Measurements from ENCODE around the gene RUSF1.

DNA sequence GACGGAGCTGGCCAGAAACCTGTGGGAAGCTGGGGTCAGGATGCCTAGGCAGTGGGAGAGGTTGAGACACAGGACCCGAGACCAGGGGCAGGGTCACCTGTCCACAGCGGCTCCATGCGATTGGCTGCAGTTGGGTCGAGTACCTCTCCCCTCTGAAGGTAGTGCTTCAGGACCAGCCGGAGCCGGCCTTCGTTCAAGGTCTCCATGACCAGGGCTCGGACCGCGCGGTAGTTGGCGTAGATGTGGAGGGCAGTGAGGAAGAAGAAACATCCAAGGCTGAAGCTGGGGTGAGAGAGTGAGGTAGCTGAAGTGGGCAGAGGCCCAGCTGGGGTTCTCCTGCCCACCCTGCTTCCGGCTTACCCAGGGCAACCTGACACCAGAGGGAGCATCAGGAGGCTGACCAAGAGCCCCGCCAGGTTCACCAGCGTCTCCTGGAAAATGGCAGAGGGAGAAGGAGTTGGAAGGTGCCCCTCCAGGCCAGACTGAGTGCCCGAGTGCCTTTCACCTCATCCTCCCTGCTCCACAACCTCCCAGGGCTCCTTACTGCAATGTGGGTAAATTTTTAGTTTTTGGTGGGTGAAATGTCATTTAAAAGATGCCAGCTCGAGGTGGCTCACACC lies 14.6 kb downstream of the RUSF1 start:
- TF ChIP-seq FOXM1 (IDR thresholded peaks at IDR 0.05; ENCODE audit: borderline replicate concordance) (no peak), FOXK2 (IDR thresholded peaks at IDR 0.05) (no peak), SUZ12 (IDR thresholded peaks at IDR 0.05) (no peak), LEF1 (IDR thresholded peaks at IDR 0.05; ENCODE audit: borderline replicate concordance) (no peak), BHLHE40 (IDR thresholded peaks at IDR 0.05; ENCODE audit: borderline replicate concordance) (no peak), NFRKB (IDR thresholded peaks at IDR 0.05) (no peak), L3MBTL2 (conservative IDR thresholded peaks at IDR 0.05) (no peak), ARNT (IDR thresholded peaks at IDR 0.05) (no peak)

All from HEK293T (cell line).